NCI-H2107 (cell line): ENCODE measurements around the gene GNPTAB.

ENCODE experiments used
- DNase-seq: peaks from one replicate; lab custom pipeline; 2025; lab: John Stamatoyannopoulos, UW

Gene GNPTAB

GRCh38 chr12:101696251-101697196, 134.2 kb downstream of the GNPTAB start:
- no peak for DNase-seq

- DNase-seq, result no peak
Measured at GRCh38 chr12:101695706-101696105, 135.1 kb downstream of the GNPTAB start.
